Fibroblast of lung (primary cell): ENCODE data around the gene STAM. TPM values are rescaled to one million over a fixed set of nuclear protein-coding genes. Genes with fewer than 3 reads are reported as not detected.
A peak's percentile ranks its signal among the peaks of the same experiment; 100 is the strongest.

Experiments
- DNase-seq, 2 donors: peaks; one replicate each; pipeline versions ENCODE4 v3.0.0 to v3.0.0-alpha.2; 2010; ENCODE audit warnings: low read depth in 2 of 2
- H2AFZ ChIP-seq: 2 replicates; pipeline ENCODE4 v1.5.1; 2012; ENCODE audit warnings: low read length, control low read depth, inconsistent platforms
- H3K27ac ChIP-seq: 2 replicates; pipeline ENCODE4 v1.5.1; 2011; ENCODE audit warnings: low read length, control low read depth; ENCODE audit not compliant: insufficient read depth
- H3K27me3 ChIP-seq: 2 replicates; pipeline ENCODE4 v1.5.1; 2011; ENCODE audit warnings: mild to moderate bottlenecking, low read length; ENCODE audit not compliant: control insufficient read depth, insufficient read depth
- H3K36me3 ChIP-seq: 2 replicates; pipeline ENCODE4 v1.5.1; 2011; ENCODE audit warnings: low read length; ENCODE audit not compliant: control insufficient read depth, insufficient read depth
- H3K4me1 ChIP-seq: 2 replicates; pipeline ENCODE4 v1.5.1; 2011; ENCODE audit warnings: low read length; ENCODE audit not compliant: control insufficient read depth, insufficient read depth; ENCODE audit errors: extremely low read depth
- H3K4me2 ChIP-seq: 2 replicates; pipeline ENCODE4 v1.5.1; 2011; ENCODE audit warnings: low read length, control low read depth; ENCODE audit not compliant: insufficient read depth; ENCODE audit errors: extremely low read depth
- H3K4me3 ChIP-seq, 4 experiments: fragments of 200-600 bp in 1 of 4; sonication (generic) in 1 of 4; replicated peaks in 1 of 4; 2 replicates each; pipeline ENCODE4 v1.5.1; 2011 to 2016; ENCODE audit warnings: low read length in 4 of 4, low read depth in 3 of 4, mild to moderate bottlenecking in 3 of 4, control low read depth in 2 of 4, inconsistent platforms in 1 of 4, mixed read lengths in 1 of 4; ENCODE audit not compliant: insufficient read depth in 1 of 4; ENCODE audit errors: control extremely low read depth in 1 of 4
- H3K79me2 ChIP-seq: 2 replicates; pipeline ENCODE4 v1.5.1; 2012; ENCODE audit warnings: mild to moderate bottlenecking, low read length, inconsistent platforms; ENCODE audit not compliant: control insufficient read depth, insufficient read depth
- H3K9ac ChIP-seq: 2 replicates; pipeline ENCODE4 v1.5.1; 2011; ENCODE audit warnings: mild to moderate bottlenecking, low read length, control low read depth; ENCODE audit not compliant: insufficient read depth
- H3K9me3 ChIP-seq: 2 replicates; pipeline ENCODE4 v1.5.1; 2012; ENCODE audit warnings: low read depth, low read length; ENCODE audit not compliant: control insufficient read depth, insufficient read depth
- H4K20me1 ChIP-seq: 2 replicates; pipeline ENCODE4 v1.5.1; 2011; ENCODE audit warnings: low read length; ENCODE audit not compliant: control insufficient read depth, insufficient read depth; ENCODE audit errors: extremely low read depth
- EZH2 ChIP-seq: IDR thresholded peaks from 2 replicates; pipeline ENCODE4 v1.5.1; 2012; ENCODE audit warnings: low read length, control low read depth, mild to moderate bottlenecking; ENCODE audit errors: missing control alignments
- polyA plus RNA-seq, 2 donors: library from polyadenylated mRNA; depleted of rRNA in 1 of 2; stranded (reverse) in 1 of 2; unstranded in 1 of 2; fragments of >200 nt; gene quantifications; 2 replicates each; pipeline ENCODE4 v1.2.1, GENCODE V29; 2011 to 2012; ENCODE audit warnings: missing spikeins in 1 of 2
- total RNA-seq: library from RNA; depleted of rRNA; stranded (reverse); fragments of >200 nt; gene quantifications from 2 replicates; pipeline ENCODE4 v1.2.1, GENCODE V29; 2014
- TF ChIP-seq, protein P1 (sequence below), 2 donors: IDR thresholded peaks in 1 of 2; conservative IDR thresholded peaks in 1 of 2; 1 replicate in 1 of 2; 2 replicates in 1 of 2; pipeline ENCODE4 v1.5.1; 2011 to 2012; ENCODE audit warnings: low read length in 2 of 2, control low read depth in 1 of 2, inconsistent platforms in 1 of 2, low read depth in 1 of 2, mild to moderate bottlenecking in 1 of 2

Gene STAM
- total and polyA plus RNA-seq, 2 donors (not counting 1 experiment from before 2014, with no cell fraction given) = 27.9 to 48.7 TPM

DNA sequence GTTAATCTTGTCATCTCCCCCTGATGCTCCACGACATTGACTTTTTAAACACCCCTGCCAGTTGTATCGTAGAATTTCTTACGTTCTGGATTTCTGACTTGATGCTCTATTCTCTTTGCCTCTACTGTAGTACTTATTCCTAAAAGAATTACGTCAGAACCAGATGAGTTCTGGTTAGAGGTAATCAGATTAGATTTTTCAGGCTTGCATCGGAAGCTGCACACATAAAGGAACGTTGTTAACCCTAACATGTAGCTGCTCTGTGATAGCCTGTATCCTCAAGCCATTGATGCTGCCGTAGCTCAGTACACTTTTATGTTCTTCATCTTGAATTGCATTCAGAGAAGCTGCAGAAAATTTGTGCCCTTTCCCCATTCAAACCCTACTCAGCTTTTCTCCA, 81.8 kb downstream of the STAM start:
- Histone ChIP-seq H4K20me1 (no peaks in the 10 kb centered on the region), H2AFZ (no peak overlapping the region)
- TF ChIP-seq, protein P1, sequence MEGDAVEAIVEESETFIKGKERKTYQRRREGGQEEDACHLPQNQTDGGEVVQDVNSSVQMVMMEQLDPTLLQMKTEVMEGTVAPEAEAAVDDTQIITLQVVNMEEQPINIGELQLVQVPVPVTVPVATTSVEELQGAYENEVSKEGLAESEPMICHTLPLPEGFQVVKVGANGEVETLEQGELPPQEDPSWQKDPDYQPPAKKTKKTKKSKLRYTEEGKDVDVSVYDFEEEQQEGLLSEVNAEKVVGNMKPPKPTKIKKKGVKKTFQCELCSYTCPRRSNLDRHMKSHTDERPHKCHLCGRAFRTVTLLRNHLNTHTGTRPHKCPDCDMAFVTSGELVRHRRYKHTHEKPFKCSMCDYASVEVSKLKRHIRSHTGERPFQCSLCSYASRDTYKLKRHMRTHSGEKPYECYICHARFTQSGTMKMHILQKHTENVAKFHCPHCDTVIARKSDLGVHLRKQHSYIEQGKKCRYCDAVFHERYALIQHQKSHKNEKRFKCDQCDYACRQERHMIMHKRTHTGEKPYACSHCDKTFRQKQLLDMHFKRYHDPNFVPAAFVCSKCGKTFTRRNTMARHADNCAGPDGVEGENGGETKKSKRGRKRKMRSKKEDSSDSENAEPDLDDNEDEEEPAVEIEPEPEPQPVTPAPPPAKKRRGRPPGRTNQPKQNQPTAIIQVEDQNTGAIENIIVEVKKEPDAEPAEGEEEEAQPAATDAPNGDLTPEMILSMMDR (conservative IDR thresholded peaks at IDR 0.05 in 1 of 2, IDR thresholded peaks at IDR 0.05 in 1 of 2; ENCODE audit: low read depth in 1 of 2, low read length in 2 of 2) = no peak

DNA sequence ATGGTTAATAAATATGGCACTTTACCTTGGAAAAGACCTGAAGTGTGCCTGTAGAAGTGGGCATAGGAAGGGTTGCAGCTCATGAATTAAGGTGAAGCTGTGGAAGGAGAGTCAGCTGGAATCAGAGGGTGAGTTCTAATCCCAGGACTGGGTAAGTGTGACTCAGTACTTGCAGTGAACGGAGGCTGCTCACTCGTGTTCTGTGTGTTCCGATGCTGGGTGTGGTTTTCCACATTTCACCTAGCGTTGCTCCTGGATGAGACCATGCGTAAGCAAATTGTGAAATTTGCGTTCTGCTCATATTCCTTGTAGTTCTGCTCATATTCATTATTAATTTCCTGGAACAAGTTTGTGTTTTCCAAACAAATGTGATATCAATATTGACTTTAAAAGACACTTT, 85.7 kb downstream of the STAM start:
- H3K4me3 ChIP-seq = no peak overlapping the region
- no peak for TF ChIP-seq EZH2
- TF ChIP-seq, protein P1 (conservative IDR thresholded peaks at IDR 0.05 in 1 of 2, IDR thresholded peaks at IDR 0.05 in 1 of 2; ENCODE audit: low read depth in 1 of 2, low read length in 2 of 2) = no peak
- H3K4me1 ChIP-seq = no peaks in the 10 kb centered on the region
- H4K20me1 ChIP-seq = no peaks in the 10 kb centered on the region
- H3K4me2 ChIP-seq = no peak overlapping the region
- no peaks in the 10 kb centered on the region for H3K36me3 ChIP-seq
- no peaks in the 10 kb centered on the region for H3K27me3 ChIP-seq
- H2AFZ ChIP-seq = no peak overlapping the region
- no peak for DNase-seq
- H3K9ac ChIP-seq = no peak overlapping the region
- H3K9me3 ChIP-seq = no peaks in the 10 kb centered on the region
- H3K79me2 ChIP-seq = no peaks in the 10 kb centered on the region
- no peak overlapping the region for H3K27ac ChIP-seq

More for the DNA sequence above, 81.8 kb downstream of the STAM start:
- no peak overlapping the region for H3K9ac ChIP-seq
- no peaks in the 10 kb centered on the region for H3K27me3 ChIP-seq
- no peaks in the 10 kb centered on the region for H3K79me2 ChIP-seq
- H3K4me2 ChIP-seq = no peak overlapping the region
- H3K4me3 ChIP-seq = no peak overlapping the region
- H3K27ac ChIP-seq = no peak overlapping the region
- no peaks in the 10 kb centered on the region for H3K9me3 ChIP-seq
- no peaks in the 10 kb centered on the region for H3K4me1 ChIP-seq
- no peaks in the 10 kb centered on the region for H3K36me3 ChIP-seq
- no peak for DNase-seq

DNA sequence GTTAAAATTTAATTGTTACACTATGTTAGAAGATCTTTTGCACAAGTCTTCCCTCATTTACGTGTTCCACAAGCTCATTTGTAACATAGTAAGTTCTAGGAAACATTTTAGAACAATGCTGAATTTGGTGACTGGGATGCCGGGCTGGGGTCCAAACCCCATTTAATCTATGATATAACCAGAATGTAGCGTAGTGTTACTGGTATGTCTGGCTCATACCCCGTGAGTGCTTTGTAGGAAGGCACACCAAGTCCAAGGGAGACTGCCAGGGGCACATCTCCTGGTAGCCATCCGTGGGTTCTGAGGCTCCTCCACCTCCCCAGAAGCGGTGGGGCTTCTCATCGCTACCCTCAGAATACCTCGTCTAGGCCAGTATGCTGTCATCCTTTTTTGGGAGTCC, 86.7 kb downstream of the STAM start:
- Histone ChIP-seq H3K4me3 (no peak overlapping the region), H3K27ac (no peak overlapping the region), H3K9ac (no peak overlapping the region), H2AFZ (no peak overlapping the region), H3K4me1 (no peaks in the 10 kb centered on the region), H3K27me3 (no peaks in the 10 kb centered on the region), H3K4me2 (no peak overlapping the region), H3K36me3 (no peaks in the 10 kb centered on the region), H3K9me3 (no peaks in the 10 kb centered on the region), H3K79me2 (no peaks in the 10 kb centered on the region), H4K20me1 (no peaks in the 10 kb centered on the region)
- DNase-seq = peak in 1 of 2 donors; percentile 56
- TF ChIP-seq, protein P1 (conservative IDR thresholded peaks at IDR 0.05 in 1 of 2, IDR thresholded peaks at IDR 0.05 in 1 of 2; ENCODE audit: low read depth in 1 of 2, low read length in 2 of 2) = no peak
- no peak for TF ChIP-seq EZH2
